ENCODE data around the gene C10orf62. TPM values are rescaled to one million over a fixed set of nuclear protein-coding genes. Genes with fewer than 3 reads are reported as not detected.

The C10orf62 gene
- total and polyA plus RNA-seq, 9 of the 15 experiments (the other 6 are each of a cell fraction or from before 2014, with no cell fraction given), result not detected

DNA sequence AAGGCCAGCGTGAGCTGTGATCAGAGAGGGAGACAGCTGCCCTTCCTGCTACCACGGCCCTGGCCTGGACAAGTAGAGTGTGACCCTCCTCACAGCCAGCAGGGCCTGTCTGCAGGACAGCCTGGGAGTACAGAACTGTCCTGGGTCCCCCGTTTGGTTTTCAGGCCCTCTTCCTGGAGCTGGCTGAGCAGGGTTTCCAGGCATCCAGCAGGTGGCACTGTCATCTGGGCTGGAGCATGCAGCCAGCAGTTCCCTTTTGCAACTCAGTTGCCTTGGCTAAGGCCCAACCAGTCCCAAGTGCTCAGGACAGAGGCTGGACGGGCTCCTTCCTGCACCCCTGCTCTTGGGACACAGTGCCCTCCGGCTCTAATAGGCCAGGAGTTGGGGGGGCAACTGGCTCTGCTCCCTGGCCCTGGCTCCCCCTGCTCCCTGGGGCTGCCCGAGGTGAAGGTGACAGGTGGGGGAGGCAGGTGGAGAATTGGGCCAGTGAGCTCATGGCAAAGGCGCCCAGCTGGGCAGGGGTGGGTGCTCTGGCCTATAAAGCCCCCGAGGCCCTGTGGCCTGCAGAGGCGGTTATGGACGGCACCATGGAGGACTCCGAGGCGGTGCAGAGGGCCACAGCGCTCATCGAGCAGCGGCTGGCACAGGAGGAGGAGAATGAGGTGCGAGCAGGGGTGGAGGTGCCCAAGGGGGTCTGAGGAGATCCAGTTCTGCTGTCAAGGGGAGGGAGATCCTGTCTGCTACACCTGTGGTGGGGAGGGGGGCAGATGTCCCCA lies 17.1 kb upstream of the C10orf62 start, which contains the start of gene ANKRD2 (continued):
- TF ChIP-seq ZBTB17 (CRISPR knock-in tag; IDR thresholded peaks at IDR 0.05), result no peak
- no peak for TF ChIP-seq EP400 (IDR thresholded peaks at IDR 0.05)
- TF ChIP-seq JUND (IDR thresholded peaks at IDR 0.05; ENCODE audit: borderline replicate concordance, low read depth, low read length), result peak; percentile 21; the same call in 1 of the 2 replicates
- TF ChIP-seq JUND (tag; IDR thresholded peaks at IDR 0.05; ENCODE audit: borderline replicate concordance, low read depth, low read length), result no peak
- peak; percentile 66 for TF ChIP-seq STAG1 (CRISPR knock-in tag; IDR thresholded peaks at IDR 0.05; ENCODE audit: borderline replicate concordance)
- no peak for TF ChIP-seq U2AF2 (optimal IDR thresholded peaks at IDR 0.05; ENCODE audit: low read depth, low read length)
- no peak for TF ChIP-seq POLR2A (conservative IDR thresholded peaks at IDR 0.05)
- TF ChIP-seq SPI1 (IDR thresholded peaks at IDR 0.05; ENCODE audit: borderline replicate concordance, low read depth, low read length), result peak; percentile 87
- TF ChIP-seq NFIC (IDR thresholded peaks at IDR 0.05), result peak; percentile 87
- TF ChIP-seq MAFK (IDR thresholded peaks at IDR 0.05; ENCODE audit: low read length), result no peak
- TF ChIP-seq CC2D1A (IDR thresholded peaks at IDR 0.05), result no peak
- TF ChIP-seq, protein P1, sequence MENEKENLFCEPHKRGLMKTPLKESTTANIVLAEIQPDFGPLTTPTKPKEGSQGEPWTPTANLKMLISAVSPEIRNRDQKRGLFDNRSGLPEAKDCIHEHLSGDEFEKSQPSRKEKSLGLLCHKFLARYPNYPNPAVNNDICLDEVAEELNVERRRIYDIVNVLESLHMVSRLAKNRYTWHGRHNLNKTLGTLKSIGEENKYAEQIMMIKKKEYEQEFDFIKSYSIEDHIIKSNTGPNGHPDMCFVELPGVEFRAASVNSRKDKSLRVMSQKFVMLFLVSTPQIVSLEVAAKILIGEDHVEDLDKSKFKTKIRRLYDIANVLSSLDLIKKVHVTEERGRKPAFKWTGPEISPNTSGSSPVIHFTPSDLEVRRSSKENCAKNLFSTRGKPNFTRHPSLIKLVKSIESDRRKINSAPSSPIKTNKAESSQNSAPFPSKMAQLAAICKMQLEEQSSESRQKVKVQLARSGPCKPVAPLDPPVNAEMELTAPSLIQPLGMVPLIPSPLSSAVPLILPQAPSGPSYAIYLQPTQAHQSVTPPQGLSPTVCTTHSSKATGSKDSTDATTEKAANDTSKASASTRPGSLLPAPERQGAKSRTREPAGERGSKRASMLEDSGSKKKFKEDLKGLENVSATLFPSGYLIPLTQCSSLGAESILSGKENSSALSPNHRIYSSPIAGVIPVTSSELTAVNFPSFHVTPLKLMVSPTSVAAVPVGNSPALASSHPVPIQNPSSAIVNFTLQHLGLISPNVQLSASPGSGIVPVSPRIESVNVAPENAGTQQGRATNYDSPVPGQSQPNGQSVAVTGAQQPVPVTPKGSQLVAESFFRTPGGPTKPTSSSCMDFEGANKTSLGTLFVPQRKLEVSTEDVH (IDR thresholded peaks at IDR 0.05; ENCODE audit: low read depth, partially characterized antibody), result no peak
- TF ChIP-seq, protein P2, sequence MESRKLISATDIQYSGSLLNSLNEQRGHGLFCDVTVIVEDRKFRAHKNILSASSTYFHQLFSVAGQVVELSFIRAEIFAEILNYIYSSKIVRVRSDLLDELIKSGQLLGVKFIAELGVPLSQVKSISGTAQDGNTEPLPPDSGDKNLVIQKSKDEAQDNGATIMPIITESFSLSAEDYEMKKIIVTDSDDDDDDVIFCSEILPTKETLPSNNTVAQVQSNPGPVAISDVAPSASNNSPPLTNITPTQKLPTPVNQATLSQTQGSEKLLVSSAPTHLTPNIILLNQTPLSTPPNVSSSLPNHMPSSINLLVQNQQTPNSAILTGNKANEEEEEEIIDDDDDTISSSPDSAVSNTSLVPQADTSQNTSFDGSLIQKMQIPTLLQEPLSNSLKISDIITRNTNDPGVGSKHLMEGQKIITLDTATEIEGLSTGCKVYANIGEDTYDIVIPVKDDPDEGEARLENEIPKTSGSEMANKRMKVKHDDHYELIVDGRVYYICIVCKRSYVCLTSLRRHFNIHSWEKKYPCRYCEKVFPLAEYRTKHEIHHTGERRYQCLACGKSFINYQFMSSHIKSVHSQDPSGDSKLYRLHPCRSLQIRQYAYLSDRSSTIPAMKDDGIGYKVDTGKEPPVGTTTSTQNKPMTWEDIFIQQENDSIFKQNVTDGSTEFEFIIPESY (CRISPR knock-in tag; IDR thresholded peaks at IDR 0.05), result no peak
- 0 out of 2 replicates have a peak, but pooled peaks have one; percentile 5 for TF ChIP-seq BHLHE40 (IDR thresholded peaks at IDR 0.05; ENCODE audit: low read length)
- no peak for TF ChIP-seq NCOA2 (IDR thresholded peaks at IDR 0.05; ENCODE audit: partially characterized antibody in 2 of 2)
- TF ChIP-seq EP300 (IDR thresholded peaks at IDR 0.05; ENCODE audit: low read length), result no peak
- no peak for TF ChIP-seq KDM4B (IDR thresholded peaks at IDR 0.05; ENCODE audit: borderline replicate concordance in 2 of 2, low read depth in 1 of 2)
- TF ChIP-seq ZNF551 (CRISPR knock-in tag; IDR thresholded peaks at IDR 0.05), result no peak
- no peak for TF ChIP-seq ZNF699 (CRISPR knock-in tag; IDR thresholded peaks at IDR 0.05; ENCODE audit: insufficient replicate concordance)
- TF ChIP-seq ZSCAN32 (CRISPR knock-in tag; IDR thresholded peaks at IDR 0.05), result no peak
- no peak for TF ChIP-seq ZNF174 (CRISPR knock-in tag; IDR thresholded peaks at IDR 0.05)
- TF ChIP-seq TCFL5 (CRISPR knock-in tag; conservative IDR thresholded peaks at IDR 0.05), result no peak
- no peak for TF ChIP-seq SETDB1 (IDR thresholded peaks at IDR 0.05; ENCODE audit: low read length)
- no peak for TF ChIP-seq CXXC5 (CRISPR knock-in tag; IDR thresholded peaks at IDR 0.05)
- TF ChIP-seq MIER1 (IDR thresholded peaks at IDR 0.05; ENCODE audit: low read depth), result no peak

Data from K562 (cell line).